ENCODE data around the gene EXOC6B.

DNA sequence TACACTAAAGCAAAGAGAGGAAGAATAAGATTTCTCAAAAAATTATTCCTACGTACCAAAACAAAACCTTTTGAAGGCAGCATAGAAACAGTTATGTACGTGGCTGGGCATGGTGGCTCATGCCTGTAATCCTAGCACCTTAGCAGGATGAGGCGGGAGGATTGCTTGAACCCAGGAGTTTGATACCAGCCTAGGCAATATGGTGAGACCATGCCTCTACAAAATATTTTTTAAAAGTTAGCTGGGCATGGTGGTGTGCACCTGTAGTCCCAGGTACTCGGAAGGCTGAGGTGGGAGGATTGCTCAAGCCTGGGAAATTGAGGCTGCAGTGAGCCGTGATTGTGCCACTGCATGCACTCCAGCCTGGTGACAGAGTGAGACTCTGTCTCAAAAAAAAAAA is 663.3 kb downstream of the EXOC6B start:
- TF ChIP-seq, protein P1, sequence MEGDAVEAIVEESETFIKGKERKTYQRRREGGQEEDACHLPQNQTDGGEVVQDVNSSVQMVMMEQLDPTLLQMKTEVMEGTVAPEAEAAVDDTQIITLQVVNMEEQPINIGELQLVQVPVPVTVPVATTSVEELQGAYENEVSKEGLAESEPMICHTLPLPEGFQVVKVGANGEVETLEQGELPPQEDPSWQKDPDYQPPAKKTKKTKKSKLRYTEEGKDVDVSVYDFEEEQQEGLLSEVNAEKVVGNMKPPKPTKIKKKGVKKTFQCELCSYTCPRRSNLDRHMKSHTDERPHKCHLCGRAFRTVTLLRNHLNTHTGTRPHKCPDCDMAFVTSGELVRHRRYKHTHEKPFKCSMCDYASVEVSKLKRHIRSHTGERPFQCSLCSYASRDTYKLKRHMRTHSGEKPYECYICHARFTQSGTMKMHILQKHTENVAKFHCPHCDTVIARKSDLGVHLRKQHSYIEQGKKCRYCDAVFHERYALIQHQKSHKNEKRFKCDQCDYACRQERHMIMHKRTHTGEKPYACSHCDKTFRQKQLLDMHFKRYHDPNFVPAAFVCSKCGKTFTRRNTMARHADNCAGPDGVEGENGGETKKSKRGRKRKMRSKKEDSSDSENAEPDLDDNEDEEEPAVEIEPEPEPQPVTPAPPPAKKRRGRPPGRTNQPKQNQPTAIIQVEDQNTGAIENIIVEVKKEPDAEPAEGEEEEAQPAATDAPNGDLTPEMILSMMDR (IDR thresholded peaks at IDR 0.05; ENCODE audit: low read depth, low read length): no peak
- no peak for TF ChIP-seq EZH2phosphoT487 (IDR thresholded peaks at IDR 0.05; ENCODE audit: low read depth)
